HG03571 (cell line): Measurements from ENCODE around the gene C1orf167.

Source experiments
- ATAC-seq: cut with Tn5 transposase; IDR thresholded peaks from one replicate; pipeline ENCODE4 v1.9.1; 2021; ENCODE audit not compliant: unreplicated experiment

The C1orf167 gene

DNA sequence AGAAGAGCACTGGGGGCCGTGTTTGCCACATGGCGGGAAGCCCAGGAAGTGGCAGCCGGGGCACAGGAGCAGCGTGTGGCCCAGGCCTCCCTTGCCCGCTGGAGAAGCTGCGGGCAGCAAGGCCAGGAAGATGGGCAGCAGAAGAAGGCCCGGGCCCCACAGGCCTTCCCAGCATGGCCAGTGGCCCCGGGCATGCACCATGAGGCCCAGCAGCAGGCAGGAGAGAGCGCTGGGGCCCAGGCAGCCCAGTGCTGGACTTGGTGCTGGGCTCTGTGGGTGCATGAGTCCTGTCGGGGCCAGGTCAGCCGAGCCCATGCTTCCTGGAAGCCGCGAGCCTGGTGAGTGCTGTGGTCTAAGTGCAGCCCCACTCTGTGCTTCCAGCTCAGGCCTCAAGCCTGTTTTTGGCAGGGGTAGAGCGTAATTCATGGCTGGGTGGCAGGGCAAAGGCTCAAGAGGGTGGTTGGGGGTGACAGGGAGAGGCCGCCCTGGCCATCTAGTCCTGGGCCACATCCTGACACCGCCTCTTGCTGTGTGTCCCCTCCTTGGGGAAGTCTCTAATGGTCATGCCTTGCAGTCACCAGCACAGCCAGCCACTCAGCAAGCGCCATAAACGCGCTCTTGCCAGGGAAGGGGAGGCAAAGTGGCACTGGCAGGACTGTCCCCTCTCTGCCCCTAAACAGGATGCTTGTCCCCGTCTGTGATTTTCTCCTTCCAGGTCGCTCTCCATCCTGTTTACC is 22.4 kb downstream of the C1orf167 start:
- ATAC-seq, result no peak

DNA sequence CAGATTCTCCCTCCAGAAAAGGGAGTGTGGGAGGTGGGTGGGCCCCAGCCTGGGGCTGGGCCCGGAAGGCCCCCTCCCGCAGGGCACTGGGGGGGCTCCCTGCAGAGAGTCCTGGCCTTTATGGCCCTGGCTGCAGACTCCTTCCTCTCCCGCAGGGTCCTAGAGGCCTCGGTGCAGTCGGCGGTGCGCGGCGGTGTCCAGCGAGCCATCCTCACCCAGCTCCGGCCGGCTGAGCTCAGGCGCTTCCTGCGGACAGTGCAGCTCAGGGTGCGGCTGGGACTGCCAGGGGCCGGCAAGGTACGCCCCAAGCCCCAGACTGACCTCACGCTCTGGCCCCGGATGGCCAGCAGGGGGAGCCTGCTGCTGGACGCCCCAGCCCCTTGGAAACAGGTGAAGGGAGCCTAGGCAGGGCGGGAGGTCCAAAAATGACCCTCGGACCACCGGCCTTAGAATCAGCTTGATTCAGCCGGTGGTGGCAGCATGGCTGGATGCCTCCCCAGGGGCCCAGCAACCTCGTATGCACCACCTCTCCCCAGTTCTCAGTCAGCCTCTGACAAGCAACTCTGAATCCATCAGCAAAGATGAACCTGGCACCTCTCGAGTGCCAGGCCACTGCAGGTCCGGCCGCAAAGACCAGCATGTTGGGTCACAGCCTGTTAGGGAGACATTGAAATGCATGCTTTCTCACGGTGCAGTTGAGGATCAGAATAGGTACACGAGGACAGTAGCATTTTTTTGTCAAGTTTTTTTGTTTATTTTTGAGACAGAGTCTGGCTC is 23.2 kb downstream of the C1orf167 start:
- ATAC-seq, result no peak

DNA sequence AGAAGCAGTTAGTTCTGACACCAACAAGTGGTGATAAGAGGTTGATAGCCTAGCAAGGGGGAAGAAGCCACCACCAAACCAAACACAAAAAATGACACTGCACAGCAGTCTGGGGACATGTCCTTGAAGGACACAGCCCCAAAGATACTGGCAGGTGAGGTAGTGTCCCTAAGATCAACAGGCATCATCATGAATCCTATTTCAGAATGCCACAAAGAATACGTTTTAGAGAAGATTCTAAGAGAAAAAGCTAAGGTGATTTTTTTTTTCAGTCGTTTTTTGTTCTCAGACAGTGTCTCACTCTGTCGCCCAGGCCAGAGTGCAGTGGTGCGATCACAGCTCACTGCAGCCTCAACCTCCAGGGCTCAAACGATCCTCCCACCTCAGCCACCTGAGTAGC is 24.2 kb downstream of the C1orf167 start:
- ATAC-seq, result no peak

- no peak for ATAC-seq
Measured at GRCh38 chr1:11787251-11787803, 25.3 kb downstream of the C1orf167 start.

DNA sequence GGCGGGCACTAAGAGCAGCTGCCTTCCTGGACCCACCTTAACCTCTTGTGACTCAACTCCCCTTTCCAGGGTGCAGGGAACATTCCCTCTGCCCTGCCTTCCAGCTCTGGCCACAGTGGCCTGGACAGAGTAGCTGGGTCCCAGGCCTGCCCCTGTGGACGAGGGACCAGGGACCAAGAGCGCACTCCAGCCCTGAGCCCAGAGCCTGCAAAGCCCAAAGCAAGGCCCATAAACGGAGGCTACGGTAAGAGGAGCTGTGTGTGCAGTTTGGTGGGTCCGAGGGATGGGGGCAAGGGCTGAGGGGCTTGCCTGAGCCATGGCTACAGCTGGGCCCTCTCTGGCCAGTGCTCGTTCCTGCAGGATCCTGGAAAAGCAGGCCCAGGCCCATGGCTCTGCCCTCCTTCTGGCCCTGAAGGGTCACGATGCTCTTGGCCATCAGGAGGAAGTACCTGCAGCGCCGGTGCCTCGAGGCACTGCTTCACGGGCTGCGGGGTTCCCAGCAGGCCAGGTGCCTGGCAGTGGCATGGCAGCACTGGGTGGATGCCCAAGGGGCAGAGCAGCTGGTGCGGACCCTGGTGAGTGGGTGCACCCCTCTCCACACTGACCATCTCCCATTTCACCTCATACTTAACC is 25.9 kb downstream of the C1orf167 start:
- no peak for ATAC-seq

GRCh38 chr1:11788549-11789053 is 26.6 kb downstream of the C1orf167 start:
- no peak for ATAC-seq

DNA sequence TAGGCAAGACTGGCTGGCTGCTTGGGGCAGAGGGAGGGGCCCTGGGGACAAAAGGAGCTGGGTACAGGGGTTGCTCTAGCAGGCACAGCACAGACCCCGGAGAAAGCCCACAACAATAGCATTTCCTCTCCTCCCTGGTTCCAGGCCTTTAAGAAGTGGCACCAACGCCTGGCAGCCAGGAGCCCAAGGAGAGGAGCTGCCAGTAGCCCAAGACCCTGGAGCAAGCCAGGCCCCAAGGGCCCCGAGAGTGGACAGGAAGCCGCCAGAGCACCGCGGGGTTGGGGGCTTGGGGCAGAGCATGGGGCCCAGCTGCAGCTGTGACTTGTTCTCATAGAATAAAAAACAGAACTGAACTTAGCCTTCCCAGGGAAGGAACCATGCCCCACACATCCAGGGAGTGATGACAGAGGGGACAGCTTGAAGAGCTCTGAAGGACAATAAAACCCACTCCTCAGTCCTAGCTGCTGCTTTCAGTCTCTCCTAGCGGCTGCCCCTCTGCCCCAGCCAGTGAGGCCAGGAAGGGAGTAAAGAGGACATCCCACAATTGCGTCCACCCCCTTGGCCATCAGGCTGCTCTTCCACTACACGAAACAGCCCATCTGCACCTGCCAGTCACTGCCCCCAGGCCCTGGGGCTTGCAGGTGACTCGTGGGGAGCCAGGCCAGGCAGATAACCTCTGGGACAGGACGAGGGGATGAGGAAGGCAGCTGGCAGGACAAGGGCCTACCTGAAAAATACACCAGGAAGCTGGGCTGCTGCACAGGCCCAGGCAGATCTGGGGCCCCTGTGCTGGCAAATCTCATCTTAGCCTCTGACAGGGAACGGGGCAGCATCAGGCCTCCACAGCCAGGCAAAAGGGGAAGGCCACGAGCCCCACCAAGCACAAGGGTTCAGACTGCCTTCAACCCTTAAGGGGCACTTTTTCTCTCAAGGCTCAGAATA is 27.4 kb downstream of the C1orf167 start:
- no peak for ATAC-seq

- ATAC-seq, result no peak
Measured at GRCh38 chr1:11790101-11790879, 28.3 kb downstream of the C1orf167 start.

- no peak for ATAC-seq
Measured at GRCh38 chr1:11790880-11791715, 29.1 kb downstream of the C1orf167 start.

- ATAC-seq, result no peak
Measured at GRCh38 chr1:11792106-11792505, 30.1 kb downstream of the C1orf167 start.

GRCh38 chr1:11793819-11794218 is 31.8 kb downstream of the C1orf167 start:
- ATAC-seq, result no peak

DNA sequence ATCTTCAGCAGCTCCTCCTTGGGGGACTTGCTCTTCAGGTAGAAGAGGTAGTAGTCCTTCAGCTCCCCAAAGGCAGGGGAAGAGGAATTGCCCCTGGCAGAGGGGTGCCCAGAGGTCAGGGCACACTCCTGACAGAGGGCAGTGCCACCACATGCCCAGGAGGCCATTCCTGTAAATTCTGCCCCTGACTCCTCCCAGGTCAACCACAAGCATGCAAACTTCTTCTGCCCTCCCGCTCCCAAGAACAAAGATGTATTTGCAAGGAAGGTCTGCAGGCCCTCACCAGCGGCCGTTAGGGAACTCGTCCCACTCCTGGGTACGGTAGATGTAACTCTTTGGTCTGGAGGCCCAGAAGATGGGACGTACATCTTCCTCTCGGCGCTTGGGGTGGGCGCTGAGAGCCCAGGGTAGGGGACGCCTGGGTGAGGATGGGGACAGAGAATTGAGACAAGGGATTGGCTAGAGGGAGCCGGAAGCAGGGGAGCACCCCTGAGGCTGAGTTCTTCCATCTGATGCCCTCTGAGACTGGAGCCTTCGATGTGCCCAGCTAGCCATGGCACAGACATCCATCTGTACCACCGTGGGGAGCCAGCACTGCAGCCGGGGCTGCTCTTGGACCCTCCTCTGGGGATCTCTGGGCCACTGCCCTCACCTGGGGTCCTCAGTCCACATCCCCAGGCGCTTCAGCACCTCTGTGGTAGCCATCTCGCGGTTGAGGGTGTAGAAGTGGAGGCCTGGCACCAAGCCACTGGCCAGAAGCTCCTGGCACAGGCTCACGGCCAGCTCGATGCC is 32.6 kb downstream of the C1orf167 start:
- ATAC-seq, result no peak

GRCh38 chr1:11795238-11795890 is 33.4 kb downstream of the C1orf167 start:
- ATAC-seq, result no peak

DNA sequence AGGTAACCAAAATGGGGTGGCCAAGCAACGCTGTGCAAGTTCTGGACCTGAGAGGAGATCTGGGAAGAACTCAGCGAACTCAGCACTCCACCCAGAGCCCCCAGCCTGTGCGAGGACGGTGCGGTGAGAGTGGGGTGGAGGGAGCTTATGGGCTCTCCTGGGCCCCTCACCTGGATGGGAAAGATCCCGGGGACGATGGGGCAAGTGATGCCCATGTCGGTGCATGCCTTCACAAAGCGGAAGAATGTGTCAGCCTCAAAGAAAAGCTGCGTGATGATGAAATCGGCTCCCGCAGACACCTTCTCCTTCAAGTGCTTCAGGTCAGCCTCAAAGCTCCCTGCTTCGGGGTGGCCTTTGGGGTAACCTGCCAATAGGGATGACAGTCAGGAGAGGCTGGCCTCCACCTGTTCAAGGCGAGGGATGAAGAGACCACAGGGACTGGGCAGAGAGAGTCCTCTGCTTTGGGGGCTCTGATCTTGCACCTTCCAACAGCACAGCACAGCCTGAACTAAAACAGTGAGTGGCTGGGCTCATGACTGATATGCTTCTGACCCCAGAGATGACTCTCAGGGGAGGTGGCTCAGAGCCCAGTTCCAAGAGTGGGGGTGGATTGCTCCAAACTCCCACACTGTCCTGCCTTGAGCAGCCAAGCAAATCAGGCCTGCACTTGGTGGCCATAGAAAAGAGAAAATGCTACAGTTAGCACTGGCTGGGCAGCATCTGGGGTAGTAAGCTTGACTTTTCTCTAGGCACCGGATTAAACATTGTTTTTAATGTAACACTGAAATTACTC is 34.2 kb downstream of the C1orf167 start:
- ATAC-seq, result no peak

DNA sequence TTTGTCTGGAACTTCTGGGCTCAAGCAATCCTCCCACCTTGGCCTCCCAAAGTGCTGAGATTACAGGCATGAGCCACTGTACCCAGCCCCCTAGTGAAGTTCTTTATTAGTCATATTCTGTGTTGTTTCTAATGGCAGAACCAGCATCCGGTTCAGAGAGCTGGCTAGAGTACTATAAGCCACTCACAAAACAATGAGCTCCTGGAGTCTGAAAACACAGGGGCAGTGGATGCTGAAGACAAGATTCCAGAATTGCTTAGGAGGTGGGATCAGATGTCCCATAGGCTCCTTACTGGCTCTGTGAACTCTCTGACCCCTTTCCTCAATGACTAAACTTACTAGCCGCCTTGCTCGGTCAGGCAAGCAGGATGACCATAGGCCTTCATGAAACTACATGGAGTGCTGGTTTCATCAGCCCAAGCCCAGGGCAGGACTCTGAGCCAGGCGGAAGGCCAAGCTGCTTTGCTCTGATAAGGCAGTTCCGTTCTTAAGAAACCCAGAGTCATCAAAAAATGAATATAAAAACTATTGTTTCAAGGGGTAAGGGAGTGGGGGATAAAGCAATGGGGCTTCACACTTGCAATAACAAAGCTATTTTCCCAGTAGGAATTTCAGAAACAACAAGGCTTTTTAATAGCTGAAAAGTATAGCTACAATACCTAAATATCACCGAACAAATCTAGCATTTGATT is 35.7 kb downstream of the C1orf167 start:
- ATAC-seq, result no peak

DNA sequence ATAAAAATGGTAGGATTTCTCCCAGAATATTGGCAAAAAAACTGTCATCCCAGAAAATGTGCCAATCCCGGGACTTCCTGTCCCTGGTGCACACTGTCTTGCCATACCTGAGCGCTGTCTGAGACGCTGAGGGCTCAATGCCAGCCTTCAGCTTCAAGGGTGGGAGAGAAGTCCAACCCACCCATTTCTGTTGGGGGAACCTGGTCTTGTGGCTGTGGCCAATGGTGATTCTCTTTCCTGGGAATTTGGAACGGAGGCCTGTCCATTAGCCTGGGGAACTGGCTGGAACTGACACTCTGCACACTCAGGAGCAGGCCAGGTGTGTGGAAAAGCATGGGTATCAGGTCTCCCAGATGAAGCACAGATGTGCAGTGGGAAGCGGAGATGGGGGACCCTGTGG is 37.1 kb downstream of the C1orf167 start:
- no peak for ATAC-seq
